H9 (cell line): ENCODE data around the gene TMEM81. TPM values are rescaled to one million over a fixed set of nuclear protein-coding genes. Genes with fewer than 3 reads are reported as not detected.
A peak's percentile ranks its signal among the peaks of the same experiment; 100 is the strongest.

ENCODE experiments used
- DNase-seq: peaks from one replicate; pipeline ENCODE4 v3.0.0-alpha.2; 2017
- H2AFZ ChIP-seq: one replicate; pipeline ENCODE4 v1.6.1; 2013; ENCODE audit warnings: mild to moderate bottlenecking, low read length, control low read depth, moderate library complexity
- H2AK5ac ChIP-seq: 2 replicates; pipeline ENCODE4 v1.6.1; 2013; ENCODE audit warnings: low read length, control low read depth, mixed read lengths; ENCODE audit not compliant: insufficient read length
- H2BK120ac ChIP-seq: one replicate; pipeline ENCODE4 v1.6.1; 2013; ENCODE audit warnings: low read depth, mild to moderate bottlenecking, low read length, control low read depth, inconsistent platforms; ENCODE audit not compliant: poor library complexity, severe bottlenecking
- H2BK12ac ChIP-seq: 2 replicates; pipeline ENCODE4 v1.6.1; 2013; ENCODE audit warnings: low read length, control low read depth, mixed read lengths, low read depth; ENCODE audit not compliant: insufficient read length
- H2BK15ac ChIP-seq: 2 replicates; pipeline ENCODE4 v1.6.1; 2013; ENCODE audit warnings: low read depth, low read length, control low read depth
- H2BK20ac ChIP-seq: one replicate; pipeline ENCODE4 v1.6.1; 2013; ENCODE audit warnings: low read depth, mild to moderate bottlenecking, low read length, control low read depth, inconsistent platforms; ENCODE audit not compliant: poor library complexity, severe bottlenecking
- H2BK5ac ChIP-seq: 2 replicates; pipeline ENCODE4 v1.6.1; 2013; ENCODE audit warnings: low read length, control low read depth, mixed read lengths; ENCODE audit not compliant: insufficient read length
- H3K14ac ChIP-seq: 2 replicates; pipeline ENCODE4 v1.6.1; 2013; ENCODE audit warnings: low read length, control low read depth; ENCODE audit not compliant: insufficient read depth
- H3K18ac ChIP-seq: 2 replicates; pipeline ENCODE4 v1.6.1; 2013; ENCODE audit warnings: low read depth, mild to moderate bottlenecking, mixed read lengths, low read length, control low read depth; ENCODE audit not compliant: insufficient read length
- H3K23ac ChIP-seq: 2 replicates; pipeline ENCODE4 v1.6.1; 2013; ENCODE audit warnings: low read length, control low read depth, mixed read lengths, low read depth; ENCODE audit not compliant: insufficient read length
- H3K23me2 ChIP-seq: 2 replicates; pipeline ENCODE4 v1.6.1; 2013; ENCODE audit warnings: low read depth, mild to moderate bottlenecking, mixed read lengths, low read length, control low read depth; ENCODE audit not compliant: insufficient read length, poor library complexity, severe bottlenecking
- H3K27ac ChIP-seq: 2 replicates; pipeline ENCODE4 v1.5.1; 2013; ENCODE audit warnings: low read length, control low read depth, mixed read lengths, low read depth; ENCODE audit not compliant: insufficient read length
- H3K27me3 ChIP-seq: 2 replicates; pipeline ENCODE4 v1.6.1; 2013; ENCODE audit warnings: low read length, control low read depth, inconsistent platforms; ENCODE audit not compliant: insufficient read depth
- H3K4ac ChIP-seq: 2 replicates; pipeline ENCODE4 v1.6.1; 2013; ENCODE audit warnings: low read depth, mild to moderate bottlenecking, control low read depth, inconsistent platforms, low read length, moderate library complexity
- H3K4me1 ChIP-seq: 2 replicates; pipeline ENCODE4 v1.6.1; 2013; ENCODE audit warnings: low read length, control low read depth, inconsistent platforms; ENCODE audit not compliant: insufficient read depth
- H3K4me2 ChIP-seq: 2 replicates; pipeline ENCODE4 v1.6.1; 2013; ENCODE audit warnings: low read length, control low read depth, mixed read lengths; ENCODE audit not compliant: insufficient read length, insufficient read depth
- H3K56ac ChIP-seq: 2 replicates; pipeline ENCODE4 v1.6.1; 2013; ENCODE audit warnings: low read depth, mild to moderate bottlenecking, mixed read lengths, low read length, control low read depth; ENCODE audit not compliant: insufficient read length
- H3K79me1 ChIP-seq: 2 replicates; pipeline ENCODE4 v1.6.1; 2013; ENCODE audit warnings: low read depth, mild to moderate bottlenecking, moderate library complexity, low read length, control low read depth, inconsistent platforms; ENCODE audit not compliant: insufficient read depth, poor library complexity, severe bottlenecking
- H3K79me2 ChIP-seq: 2 replicates; pipeline ENCODE4 v1.6.1; 2013; ENCODE audit warnings: low read length, control low read depth, inconsistent platforms; ENCODE audit not compliant: insufficient read depth
- H3K9ac ChIP-seq: 2 replicates; pipeline ENCODE4 v1.6.1; 2013; ENCODE audit warnings: low read length, control low read depth, mixed read lengths; ENCODE audit not compliant: insufficient read length; ENCODE audit errors: extremely low read depth
- H3K9me3 ChIP-seq: one replicate; pipeline ENCODE4 v1.6.1; 2013; ENCODE audit warnings: low read depth, low read length, inconsistent platforms; ENCODE audit not compliant: control insufficient read depth
- H3T11ph ChIP-seq: one replicate; pipeline ENCODE4 v1.6.1; 2013; ENCODE audit warnings: mild to moderate bottlenecking, low read length, control low read depth, inconsistent platforms
- H4K20me1 ChIP-seq: one replicate; pipeline ENCODE4 v1.6.1; 2013; ENCODE audit not compliant: control insufficient read depth, insufficient read length, insufficient read depth
- H4K5ac ChIP-seq: 2 replicates; pipeline ENCODE4 v1.6.1; 2013; ENCODE audit warnings: low read depth, mild to moderate bottlenecking, mixed read lengths, low read length, control low read depth; ENCODE audit not compliant: insufficient read length
- H4K8ac ChIP-seq: replicated peaks from 2 replicates; pipeline ENCODE4 v1.6.1; 2013; ENCODE audit warnings: low read length, control low read depth, mixed read lengths, low read depth; ENCODE audit not compliant: insufficient read length
- H4K91ac ChIP-seq: 2 replicates; pipeline ENCODE4 v1.6.1; 2013; ENCODE audit warnings: low read depth, mild to moderate bottlenecking, moderate library complexity, mixed read lengths, low read length, control low read depth; ENCODE audit not compliant: insufficient read length
- H3K27ac Mint-ChIP-seq, 3 experiments: 2 replicates in 2 of 3; 3 replicates in 1 of 3; pipeline ENCODE4 v1.8.0; 2020 to 2021; ENCODE audit warnings: mixed read lengths in 3 of 3, mild to moderate bottlenecking in 1 of 3, moderate library complexity in 1 of 3
- H3K27me3 Mint-ChIP-seq: 2 replicates; pipeline ENCODE4 v1.8.0; 2021; ENCODE audit warnings: low read depth, mild to moderate bottlenecking, moderate library complexity, mixed read lengths
- H3K36me3 Mint-ChIP-seq, 3 experiments: 2 replicates in 2 of 3; 3 replicates in 1 of 3; pipeline ENCODE4 v1.8.0; 2020 to 2021; ENCODE audit warnings: low read depth in 3 of 3, mixed read lengths in 3 of 3; ENCODE audit not compliant: insufficient read depth in 1 of 3
- H3K4me1 Mint-ChIP-seq, 2 experiments: 2 replicates each; pipeline ENCODE4 v1.8.0; 2020; ENCODE audit warnings: mixed read lengths in 2 of 2
- H3K4me3 Mint-ChIP-seq, 2 experiments: 2 replicates in 1 of 2; 3 replicates in 1 of 2; pipeline ENCODE4 v1.8.0; 2020 to 2021; ENCODE audit warnings: mild to moderate bottlenecking in 2 of 2, mixed read lengths in 2 of 2, moderate library complexity in 1 of 2
- H3K9me3 Mint-ChIP-seq, 2 experiments: 2 replicates in 1 of 2; 3 replicates in 1 of 2; pipeline ENCODE4 v1.8.0; 2020; ENCODE audit warnings: mild to moderate bottlenecking in 2 of 2, mixed read lengths in 2 of 2, moderate library complexity in 1 of 2
- CTCF ChIP-seq: fragments of 200-600 bp; sonication (generic); conservative IDR thresholded peaks from 3 replicates; pipeline ENCODE4 v1.8.0; 2021; ENCODE audit warnings: antibody characterized with exemption, mild to moderate bottlenecking
- WGBS: extraction: QIAGEN DNeasy Blood & Tissue Kit; methylation state at CpG from one replicate; pipeline ENCODE4 v1.1.7; 2013; ENCODE audit warnings: missing lambda C conversion rate, low lambda C conversion rate, mixed read lengths; ENCODE audit not compliant: insufficient read length; ENCODE audit errors: extremely low coverage; 5-methylcytosine and 5-hydroxymethylcytosine counted together
- total RNA-seq: library from RNA; stranded (reverse); gene quantifications from 2 replicates; pipeline ENCODE4 v1.2.1, GENCODE V29; 2021

TMEM81 gene
- total RNA-seq, 1 experiment from 2014 or later, result 3.0 TPM

- Mint-ChIP-seq H3K4me1 (peaks cover 35 to 46% of the 10 kb centered on the region in 2 experiments), H3K36me3 (no peaks in the 10 kb centered on the region), H3K27me3 (peaks cover 73% of the 10 kb centered on the region), H3K9me3 (no peaks in the 10 kb centered on the region; a peak in 1 of 5 replicates), H3K4me3 (0 out of 5 replicates have a peak overlapping the region, but pooled peaks of 1 of the 2 experiments have one; percentile 48), H3K27ac (no peak overlapping the region)
- Histone ChIP-seq H2BK20ac (no peak overlapping the region), H3T11ph (no peak overlapping the region), H3K27ac (no peak overlapping the region), H3K4ac (no peak overlapping the region), H4K20me1 (peaks cover 4% of the 10 kb centered on the region), H2BK15ac (no peak overlapping the region), H3K79me1 (no peaks in the 10 kb centered on the region), H2BK12ac (no peak overlapping the region), H3K23me2 (no peaks in the 10 kb centered on the region), H4K8ac (no peak overlapping the region), H2BK120ac (no peak overlapping the region), H2AFZ (no peak overlapping the region), H3K14ac (no peak overlapping the region), H3K18ac (no peak overlapping the region), H3K4me1 (peaks cover 12% of the 10 kb centered on the region; the same call in 1 of the 2 replicates), H2BK5ac (no peak overlapping the region), H3K23ac (no peak overlapping the region), H3K79me2 (no peaks in the 10 kb centered on the region), H4K5ac (no peak overlapping the region), H4K91ac (no peak overlapping the region), H2AK5ac (no peak overlapping the region), H3K4me2 (no peak overlapping the region), H3K9ac (no peak overlapping the region), H3K9me3 (no peaks in the 10 kb centered on the region), H3K56ac (no peak overlapping the region), H3K27me3 (no peaks in the 10 kb centered on the region; the same call in 1 of the 2 replicates)
- WGBS, result no CpG with 5 or more reads among the region's 11 CpGs
- no peak for TF ChIP-seq CTCF
- no peak for DNase-seq
These were observed 39.1 kb downstream of the TMEM81 start for GRCh38 chr1:205045146-205045545.
